HG02973 (cell line): Measurements from ENCODE around the gene MAD1L1.
A peak's percentile ranks its signal among the peaks of the same experiment; 100 is the strongest.

Experiments
- ATAC-seq: cut with Tn5 transposase; IDR thresholded peaks from one replicate; pipeline ENCODE4 v1.9.1; 2021; ENCODE audit warnings: moderate library complexity; ENCODE audit not compliant: unreplicated experiment

The MAD1L1 gene

DNA sequence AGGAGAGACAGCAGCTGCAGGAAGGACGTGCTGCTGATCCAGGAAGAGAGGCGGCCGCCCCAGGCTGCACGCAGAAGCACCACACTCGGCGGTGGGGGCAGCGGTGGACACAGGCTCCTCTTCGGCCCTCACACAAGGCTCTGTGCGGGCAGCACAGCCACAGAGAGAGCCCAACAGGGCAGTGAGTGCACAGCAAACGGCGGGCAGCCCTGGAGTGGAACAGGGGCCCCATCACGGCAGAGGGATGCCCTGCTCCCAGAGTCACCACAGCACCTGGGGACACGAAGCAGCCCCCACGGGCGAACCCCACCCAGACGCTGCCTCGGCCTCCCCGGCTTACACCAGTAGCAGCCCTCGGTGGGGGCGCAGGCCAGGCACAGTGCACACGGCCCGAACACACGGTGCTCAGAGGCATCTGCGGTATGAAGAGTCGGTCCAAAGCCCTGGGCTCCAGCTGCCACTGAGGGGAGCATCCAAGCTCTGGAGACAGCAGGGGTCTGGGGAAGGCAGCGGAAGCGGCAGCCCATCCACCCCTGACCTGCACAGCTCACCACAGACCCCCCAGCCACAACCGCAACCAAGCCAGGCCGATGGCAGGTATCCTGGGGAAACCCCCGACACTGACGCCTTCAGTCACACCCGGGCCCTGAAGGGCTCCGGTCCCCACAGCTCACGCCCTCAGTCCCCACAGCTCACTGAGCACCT, 26.1 kb upstream of the MAD1L1 start:
- peak; percentile 56 for ATAC-seq

DNA sequence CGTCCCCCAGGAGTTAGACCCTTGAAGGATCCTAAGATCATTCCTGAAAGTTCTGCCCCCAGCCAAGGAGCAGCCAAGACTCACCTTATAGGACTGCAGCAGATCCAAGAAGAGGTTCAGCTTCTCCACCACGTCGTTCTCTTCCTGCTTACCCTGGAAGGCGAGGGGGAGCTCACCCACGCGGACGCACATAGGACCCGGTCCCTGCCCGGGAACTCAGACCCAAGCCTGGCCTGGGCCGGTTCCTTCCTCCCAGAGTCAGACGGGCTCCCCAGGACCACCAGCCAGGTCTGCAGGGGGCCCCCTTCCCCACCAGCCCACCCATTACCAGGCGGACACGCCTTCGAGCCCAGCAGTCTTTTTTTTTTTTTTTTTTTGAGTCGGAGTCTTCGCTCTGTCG, 24.9 kb upstream of the MAD1L1 start:
- no peak for ATAC-seq

DNA sequence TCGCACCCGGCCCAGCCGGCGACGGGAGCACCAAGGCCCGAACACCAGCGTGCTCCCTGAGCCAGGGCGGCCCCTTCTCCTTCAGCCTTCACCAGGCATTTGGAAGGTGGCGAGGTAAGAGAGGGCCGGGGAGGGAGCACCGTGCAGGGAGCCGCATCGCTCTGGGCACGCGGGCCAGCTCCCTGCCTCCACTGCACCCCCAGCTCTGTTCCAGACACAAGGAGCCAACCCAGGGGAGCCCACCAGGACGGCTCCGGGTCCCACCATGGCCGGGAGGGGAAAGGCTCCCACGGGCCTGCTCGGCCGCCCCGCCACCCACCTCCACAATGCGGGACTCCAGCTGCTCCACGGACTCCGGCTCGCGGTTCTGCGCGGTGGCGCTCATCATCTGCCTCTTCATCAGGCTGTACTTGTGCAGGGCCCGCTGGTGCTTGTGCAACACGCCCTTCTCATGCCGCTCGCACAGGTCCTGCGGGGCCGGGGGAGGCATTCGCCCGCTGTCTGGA, 24.4 kb upstream of the MAD1L1 start:
- ATAC-seq: no peak

DNA sequence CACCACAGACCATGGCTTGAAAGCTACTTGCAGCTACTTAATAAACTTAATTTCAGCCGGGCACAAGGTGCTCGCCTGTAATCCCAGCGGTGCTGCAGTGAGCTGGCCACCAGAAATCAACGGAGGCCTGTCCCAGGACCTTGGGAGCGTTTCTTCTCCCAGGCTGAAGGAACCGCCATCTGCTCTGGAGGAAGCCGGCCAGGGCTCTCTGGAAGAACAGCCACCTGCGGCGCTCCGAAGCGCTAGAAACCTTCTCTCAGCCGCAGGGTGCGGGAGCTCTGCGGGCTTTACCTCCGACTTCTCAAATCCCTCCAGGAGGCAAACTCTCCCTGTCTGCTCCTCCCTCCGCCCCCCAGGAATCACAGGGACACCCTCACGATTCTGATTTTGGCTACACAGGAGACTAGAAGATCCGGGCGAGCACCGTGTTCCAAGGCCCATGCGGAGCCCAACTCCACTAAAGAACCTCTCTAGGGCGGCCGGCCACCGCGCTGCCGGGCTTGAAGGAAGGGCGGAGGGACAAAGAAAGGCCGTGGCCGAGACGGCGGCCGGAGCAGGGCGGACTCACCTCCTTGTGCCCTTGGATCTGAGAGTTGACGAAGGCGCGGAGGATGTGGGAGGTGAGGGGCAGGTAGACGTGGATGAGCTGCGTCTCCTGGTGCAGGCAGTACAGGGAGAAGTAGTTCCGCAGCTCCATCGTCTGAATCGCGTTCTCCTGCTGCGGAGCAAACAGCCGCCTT, 23.7 kb upstream of the MAD1L1 start:
- ATAC-seq: no peak

DNA sequence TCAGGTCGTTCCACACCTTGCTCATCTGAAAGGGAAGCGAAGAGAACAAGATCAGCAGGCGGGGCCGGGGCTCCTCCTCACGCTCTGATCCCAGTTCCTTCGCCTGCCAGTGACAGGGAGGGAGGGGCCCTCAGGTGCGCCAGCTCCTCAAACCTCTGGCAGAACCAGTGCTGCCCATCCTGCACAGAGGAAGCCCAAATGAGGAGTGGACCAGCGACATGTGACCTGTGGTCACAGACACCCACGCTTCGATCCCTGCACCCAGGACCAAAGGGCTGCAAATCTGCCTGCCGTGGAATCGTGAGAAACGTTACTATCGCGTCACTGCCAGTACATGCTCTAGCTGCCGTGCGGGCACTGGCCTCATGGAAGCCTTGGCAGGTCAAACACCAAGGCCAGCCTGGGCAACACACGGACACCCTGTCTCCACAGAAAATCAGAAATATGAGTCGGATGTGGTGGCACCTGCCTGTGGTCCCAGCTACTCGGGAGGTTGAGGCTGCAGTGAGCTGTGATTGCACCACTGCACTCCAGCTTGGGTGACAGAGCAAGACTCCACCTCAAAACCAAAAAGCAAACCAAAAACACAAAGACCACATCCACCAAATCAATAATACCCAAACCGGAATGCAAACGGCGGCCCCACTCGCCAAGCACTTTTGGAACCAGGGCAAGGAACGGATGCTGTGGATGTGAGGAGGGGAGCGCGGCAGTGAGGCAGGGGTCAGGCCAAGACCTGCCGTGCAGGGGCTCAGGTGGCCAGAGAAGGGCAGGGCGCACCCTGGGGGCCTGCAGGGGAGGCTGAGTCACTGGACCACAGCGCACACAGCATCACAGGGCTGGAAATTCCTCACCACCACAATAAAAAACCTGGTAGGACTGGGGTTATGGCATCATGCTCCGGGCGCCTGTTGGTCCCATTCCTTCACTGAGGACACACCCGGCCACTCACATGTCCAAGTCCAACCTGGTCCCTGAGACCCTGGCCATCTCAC, 22.7 kb upstream of the MAD1L1 start:
- no peak for ATAC-seq

DNA sequence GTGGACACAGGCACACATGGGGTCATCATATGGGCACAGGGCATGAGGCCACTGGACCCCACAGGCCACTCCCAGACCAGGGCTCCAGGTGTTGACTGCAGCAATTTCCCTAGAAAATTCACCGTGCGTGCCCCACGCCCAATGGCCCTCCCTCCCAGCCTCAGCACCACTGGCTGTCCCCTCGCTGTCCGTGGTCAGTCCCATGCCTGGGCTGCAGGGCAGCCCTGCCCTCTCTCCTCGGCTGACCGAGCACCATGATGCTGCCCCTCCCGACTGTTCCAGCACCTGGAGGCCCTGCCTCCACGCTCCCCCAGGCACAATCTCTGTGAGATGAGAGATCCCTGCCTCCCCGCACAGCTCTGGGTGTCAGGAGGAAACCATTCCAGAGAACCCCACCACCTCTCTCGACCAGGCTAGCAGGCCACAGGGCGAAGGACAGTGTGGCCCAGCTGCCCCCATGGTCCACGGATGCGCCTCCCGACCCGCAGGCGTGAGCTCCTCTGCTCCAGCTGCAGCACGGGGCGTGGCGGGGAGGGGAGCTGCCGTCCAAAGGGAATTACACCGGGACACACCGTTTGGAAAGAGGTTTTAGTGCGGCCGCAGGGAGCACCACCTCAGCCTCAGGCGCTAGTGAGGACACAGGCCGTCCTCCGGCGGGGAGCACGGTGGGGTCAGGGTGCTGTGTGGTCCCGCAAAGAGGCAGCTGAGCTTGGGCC, 21.8 kb upstream of the MAD1L1 start:
- no peak for ATAC-seq

DNA sequence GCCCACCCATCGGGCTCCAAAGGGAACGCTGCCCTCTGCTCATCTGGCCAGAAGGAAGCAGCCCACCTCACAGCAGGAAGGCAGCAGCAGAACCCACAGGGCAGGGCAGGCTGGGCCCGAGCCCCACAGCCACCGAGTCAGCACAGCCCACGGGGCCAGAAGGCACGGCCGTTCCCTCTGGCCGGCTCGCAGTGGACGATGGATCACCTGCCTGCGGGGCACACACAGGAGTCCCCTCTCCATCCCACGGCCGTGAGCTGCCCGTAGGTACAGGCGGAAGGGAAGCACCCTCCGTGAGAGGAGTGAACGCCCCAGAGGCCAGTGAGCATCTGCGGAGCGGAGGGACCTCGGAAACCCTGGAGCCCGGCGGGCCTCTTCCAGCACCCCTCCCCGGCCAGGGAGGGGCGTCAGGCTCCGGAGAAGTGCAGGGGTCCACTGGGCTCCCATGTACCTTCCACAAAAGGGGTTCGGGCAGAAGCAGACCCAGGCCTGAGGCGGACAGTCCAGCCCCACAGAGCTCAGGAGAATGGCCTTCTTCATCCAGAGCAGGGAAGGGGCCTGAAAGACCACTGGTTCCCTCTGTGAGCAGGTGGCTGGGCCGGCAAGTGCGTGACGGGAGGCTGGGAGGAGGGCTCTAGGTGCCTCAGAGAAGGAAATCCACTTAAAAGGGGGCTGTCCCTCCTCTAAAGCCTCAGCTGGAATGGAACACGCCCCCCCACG, 20.9 kb upstream of the MAD1L1 start:
- no peak for ATAC-seq

DNA sequence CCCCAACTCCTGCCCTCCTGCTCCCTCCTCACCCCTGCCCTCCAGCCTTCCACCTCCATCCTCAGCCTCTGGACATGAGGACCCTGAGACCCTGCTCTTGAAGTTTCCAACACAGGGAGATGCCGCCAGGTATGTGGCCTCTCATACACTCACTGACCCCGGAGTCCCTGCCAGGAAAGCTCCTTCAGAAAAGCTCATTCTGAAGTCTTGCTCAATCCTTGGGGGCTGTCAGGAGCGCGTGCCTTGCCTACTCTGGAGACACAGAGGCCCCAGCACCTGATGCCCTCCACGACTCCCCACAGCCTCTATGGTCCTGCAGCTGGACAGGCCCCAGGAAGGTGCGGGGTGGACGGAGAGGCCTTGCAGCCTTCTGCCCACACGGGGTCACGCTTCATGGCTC, 20.3 kb upstream of the MAD1L1 start:
- no peak for ATAC-seq

DNA sequence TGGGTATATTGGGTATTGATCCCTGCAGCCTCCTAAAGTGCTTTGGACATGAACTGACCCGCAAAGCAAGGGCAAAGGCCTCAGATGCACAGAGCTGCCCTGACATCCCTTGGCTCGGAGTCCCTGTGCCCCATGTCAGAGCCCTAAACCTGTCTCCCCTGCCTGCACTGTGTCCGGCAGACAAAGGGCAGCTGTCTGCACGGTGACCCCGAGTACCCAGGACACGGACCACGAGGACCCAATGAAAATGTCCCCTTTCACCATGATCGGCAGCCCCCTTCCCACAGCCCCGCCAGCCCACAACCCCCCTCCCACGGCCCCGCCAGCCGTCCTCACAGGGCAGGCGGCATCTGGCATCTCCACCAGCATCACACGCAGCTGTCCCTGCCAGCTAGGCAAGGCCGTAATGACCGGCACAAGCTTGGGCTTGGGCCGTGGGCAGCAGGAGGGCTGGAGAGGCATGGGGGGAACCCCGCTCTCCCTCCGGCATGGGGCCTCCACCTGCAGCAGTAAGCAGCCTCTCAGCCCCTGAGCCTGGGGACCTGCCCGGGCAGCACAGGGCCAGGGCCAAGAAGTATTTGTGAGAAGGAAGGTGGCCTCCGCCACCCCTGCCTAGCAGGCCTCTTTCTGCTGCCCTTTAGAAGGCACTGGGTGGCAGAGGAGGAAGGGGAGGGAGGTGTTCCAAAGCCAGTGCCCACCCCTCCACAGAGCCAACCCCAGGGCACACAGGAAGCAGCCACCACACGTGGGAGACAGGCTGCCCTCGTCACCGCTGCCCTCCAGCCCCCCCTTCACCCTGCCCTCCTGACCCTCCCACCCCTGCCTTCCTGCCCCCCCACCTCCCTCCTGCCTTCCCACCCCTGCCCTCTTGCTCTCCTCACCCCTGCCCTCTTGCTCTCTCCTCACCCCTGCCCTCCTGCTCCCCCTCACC, 19.4 kb upstream of the MAD1L1 start:
- ATAC-seq: no peak

DNA sequence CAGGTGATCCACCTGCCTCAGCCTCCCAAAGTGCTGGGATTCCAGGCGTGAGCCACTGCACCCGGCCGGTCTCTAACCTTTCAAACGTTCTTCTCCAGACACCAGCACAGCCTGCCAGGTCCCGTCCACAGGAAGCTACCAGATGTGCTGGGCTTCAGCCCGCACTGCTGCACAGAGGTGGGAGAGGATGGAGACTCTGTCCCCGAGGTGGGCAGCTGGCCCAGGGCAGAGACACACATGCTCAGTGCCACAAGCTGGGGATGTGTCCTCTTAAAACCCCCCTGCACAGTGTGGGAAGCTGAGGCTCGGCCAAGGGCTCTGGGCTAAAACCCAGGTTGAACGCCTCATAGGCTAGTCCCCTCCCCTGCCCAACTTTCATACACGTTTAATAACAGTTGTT, 18.6 kb upstream of the MAD1L1 start:
- ATAC-seq: no peak

DNA sequence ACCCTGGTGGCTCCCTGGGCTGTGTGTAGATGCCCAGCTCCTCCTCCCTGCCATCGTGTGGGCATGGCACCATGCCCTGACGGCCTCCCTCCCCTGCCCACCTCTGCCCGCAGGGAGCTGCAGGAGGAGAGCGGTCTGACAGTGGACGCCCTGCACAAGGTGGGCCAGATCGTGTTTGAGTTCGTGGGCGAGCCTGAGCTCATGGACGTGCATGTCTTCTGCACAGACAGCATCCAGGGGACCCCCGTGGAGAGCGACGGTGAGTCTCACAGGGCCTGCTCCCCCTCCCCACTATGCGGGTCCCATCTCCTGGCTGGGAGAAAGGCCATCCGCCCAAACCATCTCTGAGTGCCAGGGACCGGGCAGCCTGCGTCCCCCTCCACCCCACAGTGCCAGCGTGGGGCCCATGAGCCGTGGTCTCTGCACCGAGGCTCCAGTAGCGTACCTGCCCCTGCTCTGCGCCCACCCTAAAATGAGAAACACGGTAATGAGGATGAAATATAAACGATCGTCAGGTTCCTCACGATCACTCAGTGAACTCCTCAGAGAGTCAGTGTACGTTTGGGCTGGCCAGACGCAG, 17.1 kb upstream of the MAD1L1 start:
- ATAC-seq: no peak

DNA sequence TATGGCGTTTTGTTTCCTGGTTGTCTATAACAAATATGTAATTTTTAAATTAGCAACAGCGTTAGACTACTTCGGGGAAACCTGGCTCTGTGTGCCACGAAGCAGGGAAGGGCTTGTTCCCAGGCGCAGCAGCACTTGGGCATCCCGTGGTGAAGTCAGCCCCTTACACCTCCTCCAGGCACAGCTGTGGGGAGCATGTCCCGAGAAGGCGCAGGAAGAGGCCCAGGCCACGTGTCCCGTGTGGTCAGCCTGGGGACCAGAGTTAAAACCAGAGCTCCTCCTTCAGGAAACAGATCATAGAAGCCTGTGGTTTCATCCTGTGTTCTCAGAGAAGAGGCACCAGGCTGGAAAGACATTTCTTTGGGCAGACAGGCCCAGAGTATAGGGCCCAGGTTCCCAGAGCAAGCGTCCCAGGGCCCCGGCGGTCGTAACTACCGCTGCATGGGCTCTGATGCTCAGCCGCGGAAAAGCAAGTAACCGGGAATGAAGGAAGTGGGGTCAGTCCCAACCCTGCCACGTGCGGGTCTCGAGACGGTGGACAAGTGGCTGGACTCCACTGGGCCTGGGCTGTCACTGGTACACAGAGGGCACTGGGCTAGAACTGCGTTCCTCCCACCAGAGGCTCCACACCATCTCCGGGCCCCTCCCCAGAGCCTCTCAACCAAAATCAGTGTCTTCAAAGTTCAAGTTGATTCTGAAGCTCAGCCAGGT, 16.4 kb upstream of the MAD1L1 start:
- no peak for ATAC-seq

DNA sequence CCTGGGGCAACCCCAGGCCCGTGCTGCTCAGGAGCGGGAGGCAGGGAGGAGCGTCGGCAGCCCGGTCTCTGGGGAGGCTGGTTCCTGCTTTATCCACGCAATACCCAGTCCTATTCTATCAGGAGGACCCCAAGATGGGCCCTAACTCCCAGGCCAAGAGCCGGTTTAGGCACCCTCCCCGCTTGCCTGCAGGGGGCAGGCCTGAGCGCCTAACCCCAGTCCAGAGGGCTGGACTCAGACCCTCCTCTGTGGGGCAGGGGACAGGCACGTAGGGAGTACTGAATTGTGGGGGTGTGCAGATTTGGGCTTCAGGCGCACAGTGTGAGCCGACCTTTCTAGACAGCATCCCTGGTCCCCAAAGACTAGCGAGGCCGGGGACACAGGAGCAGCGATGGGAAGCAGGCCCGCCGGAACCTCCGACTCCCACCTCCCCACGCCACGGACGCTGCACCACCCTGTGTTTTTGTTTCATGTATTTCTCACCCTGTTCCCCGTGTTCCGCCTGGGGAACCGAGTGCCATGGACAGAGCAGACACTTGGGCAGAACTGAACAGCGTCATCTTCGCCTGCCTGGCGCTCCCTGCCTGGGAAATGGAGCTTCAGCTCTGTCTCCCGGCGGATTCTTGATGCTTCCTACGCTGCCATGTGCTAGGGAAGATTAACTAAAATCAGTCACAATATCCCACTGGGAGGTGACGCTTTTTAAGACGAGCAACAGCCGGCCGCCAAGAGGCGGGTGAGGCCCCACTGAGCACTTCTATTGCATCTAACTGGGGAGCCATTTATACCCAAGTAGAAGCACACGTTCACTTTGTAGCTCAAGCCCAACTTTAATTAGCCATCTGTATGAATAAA, 14.6 kb upstream of the MAD1L1 start:
- ATAC-seq: no peak

DNA sequence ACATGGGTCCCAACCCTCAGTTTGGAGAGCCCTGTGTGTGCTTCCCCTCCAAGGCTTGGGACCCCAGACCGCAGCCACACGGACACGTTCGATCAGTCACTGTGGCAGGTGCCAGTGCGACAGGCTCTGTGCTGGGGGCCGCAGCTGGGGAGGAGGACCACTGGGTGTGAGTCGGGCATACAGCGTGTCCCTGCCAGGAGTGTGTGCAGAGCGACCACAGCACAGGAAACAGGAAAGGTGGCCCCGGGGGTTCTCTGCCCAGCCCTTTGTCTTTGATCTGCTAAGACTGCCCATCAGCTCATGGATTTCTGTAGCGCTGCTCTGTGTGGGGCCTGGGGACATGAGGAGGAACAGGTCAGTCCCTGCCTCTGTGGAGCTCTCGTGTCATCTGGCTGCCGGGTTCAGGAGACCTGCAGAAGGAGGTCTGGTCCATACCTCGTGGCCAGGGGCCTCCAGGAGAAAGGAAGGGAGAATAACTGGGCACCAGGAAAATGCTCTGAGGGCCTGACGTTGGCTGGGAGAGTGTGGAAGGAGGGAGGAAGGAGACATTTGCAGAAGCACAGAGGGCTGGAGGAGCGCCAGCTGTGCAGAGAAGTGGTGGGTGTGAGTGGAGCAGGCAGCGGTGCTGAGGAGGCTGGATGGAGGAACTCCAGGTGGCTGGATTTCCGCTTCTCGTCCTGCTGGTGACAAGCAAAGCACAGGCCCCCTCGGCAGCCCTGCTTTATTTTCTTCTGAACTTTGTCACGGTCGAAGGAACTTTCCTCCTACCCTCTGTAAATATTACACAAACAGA, 13.3 kb upstream of the MAD1L1 start:
- ATAC-seq: no peak

DNA sequence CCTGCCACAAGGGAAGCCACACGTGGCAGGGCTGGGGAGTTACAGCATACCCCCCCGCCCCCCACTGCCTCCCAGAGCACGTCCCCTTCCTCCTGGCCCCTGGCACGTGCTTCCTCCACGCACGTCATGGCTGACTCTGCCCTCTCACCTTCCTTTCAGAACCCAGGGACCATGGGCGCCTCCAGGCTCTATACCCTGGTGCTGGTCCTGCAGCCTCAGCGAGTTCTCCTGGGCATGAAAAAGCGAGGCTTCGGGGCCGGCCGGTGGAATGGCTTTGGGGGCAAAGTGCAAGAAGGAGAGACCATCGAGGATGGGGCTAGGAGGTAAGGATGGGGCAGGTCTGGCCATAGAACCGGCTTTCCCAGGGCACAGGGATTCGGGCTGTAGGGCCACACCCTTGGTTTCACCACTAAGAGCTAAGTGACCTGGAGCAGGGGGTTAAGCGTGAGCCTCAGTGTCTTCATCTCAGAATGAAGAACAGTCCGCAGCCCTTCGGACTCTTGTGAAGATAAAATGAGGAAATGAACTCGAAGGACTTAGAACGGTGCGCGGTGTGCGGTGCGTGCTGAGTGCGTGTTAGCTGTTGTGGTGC, 11.8 kb upstream of the MAD1L1 start:
- no peak for ATAC-seq

DNA sequence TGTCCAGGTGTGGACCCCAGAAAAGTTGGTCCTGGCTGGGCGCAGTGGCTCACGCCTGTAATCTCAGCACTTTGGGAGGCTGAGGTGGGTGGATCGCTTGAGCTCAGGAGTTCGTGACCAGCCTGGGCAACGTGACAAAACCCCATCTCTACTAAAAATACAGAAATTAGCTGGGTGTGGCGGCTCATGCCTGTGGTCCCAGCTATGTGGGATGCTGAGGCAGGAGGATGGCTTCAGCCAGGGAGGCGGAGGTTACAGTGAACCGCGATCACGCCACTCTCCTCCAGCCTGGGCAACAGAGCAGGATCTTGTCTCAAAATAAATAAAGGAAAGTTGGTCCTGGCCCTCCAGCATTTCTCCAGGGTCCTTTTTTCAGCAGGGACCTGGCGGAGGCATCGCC, 10.7 kb upstream of the MAD1L1 start:
- no peak for ATAC-seq
